GM06990 (cell line): ENCODE data around the gene PALMD.

Experiments
- DNase-seq: peaks from one replicate; pipeline ENCODE4 v3.0.0-alpha.2; 2011; ENCODE audit not compliant: insufficient read length; ENCODE audit errors: extremely low read depth
- H3K27me3 ChIP-seq: replicated peaks from 2 replicates; pipeline ENCODE4 v1.6.0; 2011; ENCODE audit warnings: low read length; ENCODE audit not compliant: control insufficient read depth, insufficient read depth
- H3K36me3 ChIP-seq: 2 replicates; pipeline ENCODE4 v1.5.1; 2011; ENCODE audit warnings: low read length; ENCODE audit not compliant: control insufficient read depth, insufficient read depth
- H3K4me3 ChIP-seq: replicated peaks from 2 replicates; pipeline ENCODE4 v1.5.1; 2011; ENCODE audit warnings: low read depth, mild to moderate bottlenecking, control low read depth, low read length
- TF ChIP-seq, protein P1 (sequence below): IDR thresholded peaks from 2 replicates; pipeline ENCODE4 v1.5.1; 2011; ENCODE audit warnings: low read length, control low read depth, mild to moderate bottlenecking, inconsistent platforms; ENCODE audit not compliant: insufficient read depth, poor library complexity, severe bottlenecking

Gene PALMD

DNA sequence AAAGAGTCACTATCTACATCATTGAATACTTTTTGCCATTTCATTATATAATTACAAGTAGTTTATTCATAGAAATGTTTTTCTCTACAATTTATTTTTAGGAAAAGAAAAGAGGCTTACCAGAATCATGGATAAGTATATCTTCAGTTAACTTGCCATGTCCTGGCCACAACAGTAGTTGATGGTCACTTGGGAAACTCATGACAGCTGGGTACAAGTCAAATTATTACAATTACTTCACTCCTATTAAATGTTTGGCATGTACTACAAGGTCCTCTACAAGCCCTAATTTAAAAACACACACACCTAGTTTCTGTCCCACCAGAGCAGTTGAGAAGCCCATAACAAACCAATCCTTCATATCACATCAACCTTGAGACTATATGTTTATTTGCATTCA lies 29.4 kb downstream of the PALMD start:
- Histone ChIP-seq H3K27me3 (no peaks in the 10 kb centered on the region), H3K4me3 (no peak overlapping the region), H3K36me3 (no peaks in the 10 kb centered on the region)
- TF ChIP-seq, protein P1, sequence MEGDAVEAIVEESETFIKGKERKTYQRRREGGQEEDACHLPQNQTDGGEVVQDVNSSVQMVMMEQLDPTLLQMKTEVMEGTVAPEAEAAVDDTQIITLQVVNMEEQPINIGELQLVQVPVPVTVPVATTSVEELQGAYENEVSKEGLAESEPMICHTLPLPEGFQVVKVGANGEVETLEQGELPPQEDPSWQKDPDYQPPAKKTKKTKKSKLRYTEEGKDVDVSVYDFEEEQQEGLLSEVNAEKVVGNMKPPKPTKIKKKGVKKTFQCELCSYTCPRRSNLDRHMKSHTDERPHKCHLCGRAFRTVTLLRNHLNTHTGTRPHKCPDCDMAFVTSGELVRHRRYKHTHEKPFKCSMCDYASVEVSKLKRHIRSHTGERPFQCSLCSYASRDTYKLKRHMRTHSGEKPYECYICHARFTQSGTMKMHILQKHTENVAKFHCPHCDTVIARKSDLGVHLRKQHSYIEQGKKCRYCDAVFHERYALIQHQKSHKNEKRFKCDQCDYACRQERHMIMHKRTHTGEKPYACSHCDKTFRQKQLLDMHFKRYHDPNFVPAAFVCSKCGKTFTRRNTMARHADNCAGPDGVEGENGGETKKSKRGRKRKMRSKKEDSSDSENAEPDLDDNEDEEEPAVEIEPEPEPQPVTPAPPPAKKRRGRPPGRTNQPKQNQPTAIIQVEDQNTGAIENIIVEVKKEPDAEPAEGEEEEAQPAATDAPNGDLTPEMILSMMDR: no peak
- no peak for DNase-seq

DNA sequence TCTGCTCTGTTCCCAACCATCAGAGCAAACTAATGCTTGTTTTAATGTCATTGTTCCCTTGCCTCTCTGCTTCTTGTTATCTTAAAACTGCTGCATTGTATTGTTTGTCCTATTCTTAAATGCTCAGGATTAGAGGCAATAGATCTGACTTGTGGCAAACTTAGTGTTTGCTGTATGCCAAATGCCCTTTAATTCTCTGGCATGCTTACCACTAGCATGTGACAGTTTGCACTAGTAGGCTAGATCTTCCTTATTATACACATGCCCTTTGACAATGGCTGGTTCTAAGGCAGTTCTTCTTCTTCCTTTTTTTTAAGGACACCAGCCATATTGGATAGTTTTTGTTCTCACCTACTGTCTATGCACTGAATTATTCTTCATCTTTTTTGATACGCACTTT lies 30.1 kb downstream of the PALMD start:
- no peaks in the 10 kb centered on the region for H3K27me3 ChIP-seq
- no peak overlapping the region for H3K4me3 ChIP-seq
- TF ChIP-seq, protein P1: no peak
- no peaks in the 10 kb centered on the region for H3K36me3 ChIP-seq
- DNase-seq: no peak

DNA sequence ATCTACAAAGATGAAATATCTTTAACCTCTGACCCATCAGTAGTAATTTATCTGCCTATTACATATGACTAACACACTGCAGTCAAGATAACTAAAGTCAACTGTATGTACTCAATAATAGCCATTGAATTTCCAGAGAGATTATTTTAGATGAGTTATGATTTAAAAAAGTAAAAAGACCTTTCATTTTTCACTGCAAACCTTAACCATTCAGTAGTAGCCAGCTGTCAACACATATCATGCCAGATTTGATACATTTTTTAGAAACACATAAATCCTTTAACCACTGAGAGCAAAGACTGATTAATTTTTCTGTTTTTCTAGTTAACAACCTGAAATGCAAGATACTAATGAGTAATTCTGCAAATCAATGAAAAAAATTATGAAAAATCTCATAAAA lies 31.0 kb downstream of the PALMD start:
- H3K27me3 ChIP-seq: no peaks in the 10 kb centered on the region
- H3K36me3 ChIP-seq: no peaks in the 10 kb centered on the region
- DNase-seq: no peak
- no peak overlapping the region for H3K4me3 ChIP-seq
- TF ChIP-seq, protein P1: no peak

DNA sequence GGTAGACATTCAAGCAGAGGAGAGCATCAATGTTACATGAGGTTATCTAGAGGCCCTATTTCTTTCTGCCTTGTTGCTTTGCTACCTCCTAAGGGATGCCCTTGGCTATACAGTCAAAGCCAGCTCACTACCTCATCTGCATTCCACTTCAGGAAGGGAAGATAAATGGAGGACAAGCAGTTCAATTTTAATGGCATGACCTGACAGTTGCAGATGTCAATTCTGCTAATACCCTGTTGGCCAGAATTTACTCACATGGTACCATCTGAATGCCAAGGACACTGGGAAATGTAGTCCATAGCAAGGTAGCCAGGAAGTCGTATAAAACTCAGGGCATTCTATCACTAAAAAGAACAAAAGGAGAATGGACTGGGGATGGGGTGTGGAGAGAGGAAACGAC lies 31.5 kb downstream of the PALMD start:
- Histone ChIP-seq H3K4me3 (no peak overlapping the region), H3K27me3 (no peaks in the 10 kb centered on the region), H3K36me3 (no peaks in the 10 kb centered on the region)
- TF ChIP-seq, protein P1: no peak
- no peak for DNase-seq

DNA sequence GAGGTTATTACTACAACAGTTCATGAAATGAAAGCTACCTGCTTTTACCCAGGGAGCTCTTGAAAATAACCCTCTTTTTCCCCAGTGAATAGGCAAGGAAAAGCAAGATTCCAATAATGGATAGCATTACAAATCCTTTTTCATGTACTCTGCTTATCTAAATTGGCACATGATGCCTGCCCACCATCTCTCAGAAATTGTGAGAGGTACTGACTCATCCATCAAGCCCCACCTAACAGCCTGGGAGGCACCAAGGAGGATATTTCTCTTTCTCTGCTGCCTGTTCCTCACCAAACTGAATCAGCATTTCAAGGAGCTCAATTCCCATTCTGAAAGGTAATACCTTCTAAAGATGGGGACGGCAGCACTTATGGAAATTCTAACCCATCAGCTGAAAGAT lies 34.4 kb downstream of the PALMD start:
- TF ChIP-seq, protein P1: no peak
- DNase-seq: no peak
- H3K4me3 ChIP-seq: no peak overlapping the region
- H3K27me3 ChIP-seq: no peaks in the 10 kb centered on the region
- H3K36me3 ChIP-seq: no peaks in the 10 kb centered on the region

DNA sequence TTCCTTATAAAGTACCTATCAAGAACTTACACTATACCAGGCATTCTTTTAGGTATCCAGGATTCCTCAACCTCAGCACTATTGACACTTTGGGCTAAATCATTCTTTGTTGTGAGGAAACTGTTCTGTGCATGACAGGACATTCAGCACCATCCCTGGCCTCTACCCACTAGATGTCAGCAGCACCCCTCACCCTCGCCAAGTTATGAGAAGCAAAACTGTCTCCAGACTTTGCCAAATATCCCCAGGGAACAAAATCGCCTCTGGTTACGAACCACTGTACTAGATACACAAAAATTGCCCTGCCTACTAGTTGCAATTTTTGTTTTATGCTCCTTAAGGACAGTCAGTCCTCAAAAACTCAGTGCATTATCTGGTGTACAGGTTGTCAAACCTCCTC lies 35.7 kb downstream of the PALMD start:
- no peak for DNase-seq
- no peaks in the 10 kb centered on the region for H3K36me3 ChIP-seq
- TF ChIP-seq, protein P1: peak; percentile 11
- no peaks in the 10 kb centered on the region for H3K27me3 ChIP-seq
- no peak overlapping the region for H3K4me3 ChIP-seq
